ENCODE results near the gene GALNS.

DNA sequence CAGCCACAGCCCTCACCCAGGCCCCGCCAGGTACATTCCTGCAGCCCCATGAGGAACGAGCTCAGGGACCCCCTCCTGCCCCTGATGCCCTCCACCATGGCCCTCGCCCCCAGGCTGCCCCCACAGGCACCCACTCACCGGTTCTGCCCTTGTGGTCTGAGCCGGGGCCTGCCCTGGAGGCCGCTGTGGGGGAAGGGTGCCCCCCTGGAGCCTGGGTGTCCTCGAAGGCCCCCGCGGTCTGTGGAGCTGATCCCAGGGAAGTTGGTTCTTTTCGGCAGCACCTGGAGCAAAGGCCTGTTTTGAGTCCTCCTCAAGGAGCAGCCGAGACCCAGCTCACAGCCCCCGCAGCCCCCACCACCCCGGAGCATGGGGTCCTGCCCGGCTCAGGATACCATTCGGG is 7.4 kb upstream of the GALNS start:
- TF ChIP-seq, protein P1, sequence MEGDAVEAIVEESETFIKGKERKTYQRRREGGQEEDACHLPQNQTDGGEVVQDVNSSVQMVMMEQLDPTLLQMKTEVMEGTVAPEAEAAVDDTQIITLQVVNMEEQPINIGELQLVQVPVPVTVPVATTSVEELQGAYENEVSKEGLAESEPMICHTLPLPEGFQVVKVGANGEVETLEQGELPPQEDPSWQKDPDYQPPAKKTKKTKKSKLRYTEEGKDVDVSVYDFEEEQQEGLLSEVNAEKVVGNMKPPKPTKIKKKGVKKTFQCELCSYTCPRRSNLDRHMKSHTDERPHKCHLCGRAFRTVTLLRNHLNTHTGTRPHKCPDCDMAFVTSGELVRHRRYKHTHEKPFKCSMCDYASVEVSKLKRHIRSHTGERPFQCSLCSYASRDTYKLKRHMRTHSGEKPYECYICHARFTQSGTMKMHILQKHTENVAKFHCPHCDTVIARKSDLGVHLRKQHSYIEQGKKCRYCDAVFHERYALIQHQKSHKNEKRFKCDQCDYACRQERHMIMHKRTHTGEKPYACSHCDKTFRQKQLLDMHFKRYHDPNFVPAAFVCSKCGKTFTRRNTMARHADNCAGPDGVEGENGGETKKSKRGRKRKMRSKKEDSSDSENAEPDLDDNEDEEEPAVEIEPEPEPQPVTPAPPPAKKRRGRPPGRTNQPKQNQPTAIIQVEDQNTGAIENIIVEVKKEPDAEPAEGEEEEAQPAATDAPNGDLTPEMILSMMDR (IDR thresholded peaks at IDR 0.05; ENCODE audit: low read length), result no peak
- no peak for TF ChIP-seq EZH2 (IDR thresholded peaks at IDR 0.05; ENCODE audit: borderline replicate concordance, low read length)

Measured in OCI-LY1 (cell line).